NCI-H128 (cell line): ENCODE data around the gene EPHB4.

Experiments
- DNase-seq: peaks from one replicate; lab custom pipeline; 2025; ENCODE audit not compliant: unreplicated experiment; lab: John Stamatoyannopoulos, UW

The EPHB4 gene

DNA sequence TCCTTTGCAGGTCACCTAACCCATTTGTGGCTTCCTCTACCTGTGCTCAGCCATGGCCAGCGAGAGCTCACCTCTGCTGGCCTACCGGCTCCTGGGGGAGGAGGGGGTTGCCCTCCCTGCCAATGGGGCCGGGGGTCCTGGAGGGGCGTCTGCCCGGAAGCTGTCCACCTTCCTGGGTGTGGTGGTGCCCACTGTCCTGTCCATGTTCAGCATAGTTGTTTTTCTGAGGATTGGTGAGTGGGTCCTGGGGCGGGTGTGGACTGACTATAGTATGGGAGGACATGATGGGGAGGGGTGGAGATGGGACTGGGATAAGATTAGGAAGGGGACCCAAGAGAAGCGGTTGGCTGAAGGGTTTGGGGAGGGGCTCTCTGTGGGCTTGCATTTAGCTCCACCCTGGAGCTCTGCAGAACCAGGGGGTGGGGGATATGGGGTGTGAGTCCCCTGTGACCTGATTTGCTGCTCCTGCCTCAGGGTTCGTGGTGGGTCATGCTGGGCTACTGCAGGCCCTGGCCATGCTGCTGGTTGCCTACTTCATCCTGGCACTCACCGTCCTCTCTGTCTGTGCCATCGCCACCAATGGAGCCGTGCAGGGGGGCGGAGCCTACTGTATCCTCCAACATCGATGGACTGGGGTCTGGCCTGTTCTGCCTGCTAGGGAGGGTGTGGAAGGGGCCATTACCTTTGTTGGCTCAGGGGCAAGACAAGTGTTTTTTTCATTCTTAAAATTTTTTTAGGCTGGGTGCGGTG lies 27.0 kb upstream of the EPHB4 start:
- DNase-seq: no peak

- DNase-seq: peak; percentile 57
These were observed 24.9 kb upstream of the EPHB4 start, which contains the start of gene SLC12A9 for GRCh38 chr7:100852048-100852872. Gene SLC12A9, plus strand, starts transcription at chr7:100852713. Its CDS starts 1,485 bp downstream, at chr7:100854198.

DNA sequence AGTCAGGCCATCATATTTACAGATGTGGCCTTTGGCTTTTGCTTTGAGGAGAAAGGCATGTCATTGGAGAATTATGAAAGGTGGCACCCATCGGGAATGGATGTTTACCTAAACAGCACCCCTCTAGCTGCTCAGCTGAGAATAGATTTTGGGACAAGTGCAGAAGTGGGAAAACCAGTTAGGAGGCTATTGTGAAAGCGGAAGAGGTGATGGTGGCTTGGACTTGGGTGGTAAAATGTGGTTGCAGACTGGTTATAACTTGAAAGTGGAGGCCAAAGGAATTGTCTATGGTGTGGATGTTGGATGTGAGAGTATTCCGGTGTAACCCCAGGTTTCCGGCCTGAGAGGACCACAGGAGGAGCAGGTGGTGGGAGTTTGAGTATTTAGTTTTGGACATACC lies 20.0 kb upstream of the EPHB4 start:
- no peak for DNase-seq

DNA sequence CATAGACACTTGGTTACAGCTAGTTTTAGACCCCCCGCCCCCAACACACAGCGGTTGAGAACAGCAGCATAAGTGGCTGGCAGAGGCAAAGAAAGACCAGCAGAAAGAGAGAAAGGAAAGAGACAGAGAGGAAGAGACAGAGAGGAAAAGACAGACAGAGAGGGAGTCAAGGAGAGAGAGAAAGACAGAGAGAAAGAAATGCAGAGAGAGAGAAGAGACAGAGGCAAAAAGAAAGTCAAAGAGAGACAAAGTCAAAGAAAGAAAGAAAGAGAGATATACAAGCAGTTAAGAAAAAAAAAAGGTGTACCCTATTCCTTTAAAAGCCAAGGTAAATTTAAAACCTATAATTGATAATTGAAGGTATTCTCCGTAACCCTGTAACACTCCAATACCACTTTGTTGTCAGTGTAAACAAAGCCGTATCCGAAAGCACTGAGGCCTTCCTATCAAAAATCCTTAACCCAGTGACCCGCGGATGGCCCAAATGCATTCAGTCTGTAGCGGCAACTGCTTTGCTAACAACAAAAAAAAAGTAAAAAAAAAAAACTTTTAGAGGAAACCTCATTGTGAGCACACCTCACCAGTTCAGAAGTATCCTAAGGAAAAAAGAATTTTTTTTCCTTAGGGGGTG lies 13.3 kb upstream of the EPHB4 start:
- no peak for DNase-seq

GRCh38 chr7:100839361-100839760 lies 12.0 kb upstream of the EPHB4 start:
- no peak for DNase-seq

- DNase-seq: no peak
These were observed 9.9 kb upstream of the EPHB4 start for GRCh38 chr7:100837099-100837836.

GRCh38 chr7:100836812-100837098 lies 9.4 kb upstream of the EPHB4 start:
- no peak for DNase-seq

DNA sequence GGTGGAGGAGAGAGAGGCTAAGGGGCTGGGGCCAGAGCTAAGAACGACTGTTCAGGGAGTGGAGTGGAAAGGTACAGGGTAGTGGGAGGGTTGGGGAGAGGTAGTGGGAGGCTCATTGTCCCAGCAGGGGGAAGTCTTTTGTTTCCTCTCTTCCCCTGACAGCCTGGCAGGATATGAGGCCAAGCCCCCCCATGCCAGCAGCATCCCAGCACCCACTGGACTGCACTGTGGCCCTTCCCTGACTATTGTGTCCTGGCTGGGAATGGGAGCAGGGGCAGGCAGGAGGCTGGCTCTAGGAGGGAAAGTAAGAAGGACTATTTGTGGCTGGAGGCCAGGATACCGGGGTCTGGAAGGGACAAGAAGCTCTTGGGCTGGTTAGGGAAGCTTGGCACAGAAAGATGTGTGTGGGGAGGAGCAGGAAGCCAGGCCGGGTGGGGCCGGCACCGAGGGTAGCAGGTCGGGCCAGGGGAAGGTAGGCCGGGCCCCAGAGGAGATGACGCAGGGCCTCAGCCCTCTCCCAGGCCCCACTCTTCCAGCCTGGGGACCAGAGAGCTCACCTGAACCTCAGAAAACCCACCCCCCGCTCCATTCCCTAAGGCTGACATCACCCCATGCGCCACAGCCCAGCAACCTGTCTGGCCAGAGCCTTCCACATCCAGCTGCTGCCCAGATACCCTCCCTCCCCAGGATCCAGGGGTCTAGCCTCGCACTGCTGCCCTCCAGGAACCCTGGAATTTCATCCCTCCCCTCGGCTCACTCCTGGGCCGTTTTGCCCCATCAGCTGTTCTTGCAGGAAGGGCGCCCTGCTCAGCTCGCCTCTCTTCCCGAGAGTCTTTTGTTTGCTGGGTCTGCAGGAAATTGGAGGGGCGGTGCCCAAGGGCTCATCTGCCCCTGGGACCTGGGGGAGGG lies 8.8 kb upstream of the EPHB4 start:
- no peak for DNase-seq

GRCh38 chr7:100832281-100832633 lies 4.9 kb upstream of the EPHB4 start:
- DNase-seq: no peak

DNA sequence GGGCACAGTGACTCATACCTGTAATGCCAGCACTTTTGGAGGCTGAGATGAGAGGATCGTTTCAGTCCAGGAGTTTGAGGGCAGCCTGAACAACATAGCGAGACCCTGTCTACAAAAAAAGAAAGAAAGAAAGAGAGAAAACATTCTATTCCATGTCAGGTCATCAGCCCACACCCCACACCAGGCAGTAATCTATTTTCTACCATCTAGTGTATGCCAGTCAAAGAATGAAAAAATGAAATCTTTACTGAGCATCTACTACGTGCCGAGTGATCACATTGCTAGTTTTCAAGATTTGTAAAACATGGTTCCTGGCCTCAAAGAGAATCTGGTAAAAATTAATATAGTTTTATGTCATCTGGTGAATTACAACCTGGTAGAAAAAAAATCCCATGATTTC lies 3.1 kb upstream of the EPHB4 start:
- DNase-seq: no peak

- DNase-seq: no peak
These were observed 1.9 kb upstream of the EPHB4 start for GRCh38 chr7:100829150-100829716.

DNA sequence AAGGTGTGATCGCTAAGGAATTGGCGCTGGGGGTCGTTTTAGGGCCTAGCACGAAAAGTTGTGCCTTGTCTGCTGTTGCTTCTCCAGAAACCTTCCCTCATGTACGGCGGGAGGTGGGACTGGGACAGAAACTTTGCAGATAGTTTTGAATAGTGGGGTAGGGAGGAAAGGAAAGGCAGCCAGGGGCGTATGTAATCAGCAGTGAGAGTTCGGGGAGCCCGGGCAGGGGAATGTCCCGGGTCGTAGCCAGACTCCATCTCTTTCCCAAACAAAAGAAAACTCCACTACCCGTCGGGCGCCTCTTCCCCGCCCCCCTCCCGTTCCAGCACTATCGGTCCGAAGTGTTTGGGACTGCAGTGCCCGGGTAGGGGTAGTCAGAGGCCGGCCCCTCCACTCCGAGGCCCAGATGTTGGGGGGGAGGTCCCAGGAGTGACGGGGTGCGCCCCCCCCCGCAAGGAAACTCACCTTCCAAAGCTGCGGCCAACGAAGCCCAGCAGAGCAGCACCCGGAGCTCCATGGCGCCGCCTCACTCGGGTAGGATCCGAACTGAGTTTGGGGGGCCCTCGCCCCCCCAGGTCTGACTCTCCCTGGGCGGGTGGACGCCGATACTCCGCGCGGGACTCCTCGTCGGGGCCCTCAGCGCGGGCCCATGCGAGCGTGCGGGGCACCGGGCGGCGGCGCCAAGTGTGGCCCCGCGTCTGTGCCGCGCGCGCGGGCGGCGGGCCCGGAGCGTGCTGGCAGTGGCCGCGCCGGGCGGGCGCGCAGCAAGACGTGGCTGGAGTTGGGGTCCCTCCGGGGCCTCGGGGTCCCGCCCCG lies 601 bp downstream of the EPHB4 start:
- no peak for DNase-seq

GRCh38 chr7:100825751-100826513 lies 1.4 kb downstream of the EPHB4 start:
- DNase-seq: no peak

DNA sequence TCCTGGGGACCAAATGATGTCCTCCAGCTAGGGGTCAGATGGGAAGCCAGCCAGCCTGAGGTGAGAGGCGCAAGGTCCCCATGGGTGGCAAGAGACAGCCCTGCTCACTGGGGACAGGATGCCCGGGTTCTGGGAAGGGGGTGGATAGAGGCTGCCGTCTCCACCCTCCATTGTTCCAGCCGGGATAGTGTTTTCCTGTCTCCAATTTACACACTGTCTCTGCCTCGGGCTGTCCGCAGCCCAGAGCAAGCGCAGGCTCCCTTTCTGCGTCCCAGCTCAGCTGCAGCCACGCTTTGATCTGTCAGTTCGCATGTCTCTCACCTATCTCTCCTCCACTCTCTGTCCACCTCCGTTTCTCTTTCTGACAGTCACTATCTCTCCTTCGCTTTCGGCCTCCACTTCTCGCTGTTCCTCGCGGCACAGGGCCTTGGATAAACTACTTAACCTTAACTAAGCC lies 2.1 kb downstream of the EPHB4 start:
- no peak for DNase-seq

DNA sequence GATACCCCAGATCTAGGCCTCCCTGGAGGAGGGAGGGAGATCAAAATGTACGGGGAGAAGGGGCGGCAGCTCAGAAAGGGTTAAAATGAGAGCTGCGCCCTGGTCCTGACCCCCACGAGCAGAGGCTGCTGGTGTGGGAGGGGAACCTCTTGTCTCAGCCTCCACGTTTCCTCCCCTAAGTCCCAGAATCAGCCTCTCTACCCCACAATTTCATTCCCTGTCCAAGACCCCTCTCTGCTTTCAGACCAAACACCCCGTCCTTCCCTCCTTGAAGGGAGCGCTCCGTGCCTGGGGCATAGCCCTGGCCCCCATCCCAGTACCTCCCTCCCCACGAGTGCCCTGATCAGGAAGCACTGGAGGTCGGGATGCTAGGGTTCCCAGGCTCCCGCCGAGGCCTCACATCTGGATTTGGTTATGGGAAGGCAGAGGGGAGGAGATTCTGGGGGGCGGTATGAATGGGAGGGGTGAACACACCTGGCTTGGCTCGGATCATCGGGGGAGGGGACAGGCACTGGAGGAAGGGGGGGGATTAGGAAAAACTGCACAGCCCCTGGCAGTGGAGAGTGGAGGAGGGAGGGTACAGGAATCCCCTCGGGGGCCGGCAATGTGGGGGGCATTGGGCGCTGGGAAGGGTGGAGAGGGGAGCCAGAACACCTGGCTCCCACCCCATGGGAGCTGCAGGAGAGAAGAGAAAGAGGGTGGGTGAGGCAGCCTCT lies 2.7 kb downstream of the EPHB4 start:
- DNase-seq: no peak

DNA sequence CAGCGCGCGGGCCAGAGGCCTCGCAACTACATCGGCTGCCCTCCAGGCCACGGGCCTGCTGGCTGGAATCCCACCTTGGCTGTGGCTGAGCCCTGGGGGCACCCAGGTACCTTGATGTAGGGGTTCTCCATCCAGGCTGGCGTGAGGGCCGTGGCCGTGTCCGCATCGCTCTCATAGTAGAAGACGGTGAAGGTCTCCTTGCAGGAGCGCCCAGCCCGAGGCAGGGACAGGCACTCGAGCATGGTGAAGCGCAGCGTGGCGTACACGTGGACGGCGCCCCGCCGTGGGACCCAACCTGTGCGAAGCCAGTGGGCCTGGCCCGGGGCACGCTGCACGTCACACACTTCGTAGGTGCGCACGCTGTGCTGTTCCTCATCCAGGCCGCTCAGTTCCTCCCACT lies 3.8 kb downstream of the EPHB4 start:
- DNase-seq: no peak

- DNase-seq: no peak
These were observed 4.2 kb downstream of the EPHB4 start for GRCh38 chr7:100823140-100823525.
